GM23338 (cell line): ENCODE data around the gene ORC2.

Source experiments
- CTCF ChIP-seq, 2 experiments: fragments of 200-600 bp in 1 of 2; sonication (generic) in 1 of 2; conservative IDR thresholded peaks; 2 replicates each; pipeline versions ENCODE4 v1.5.1 to v1.6.1; 2016 to 2017; ENCODE audit warnings: antibody characterized with exemption in 2 of 2, low read depth in 2 of 2, mild to moderate bottlenecking in 2 of 2, moderate library complexity in 1 of 2
- ZNF331 ChIP-seq: fragments of 250-450 bp; sonication (Bioruptor Pico); IDR thresholded peaks from 2 replicates; pipeline ENCODE4 v1.5.0; 2020; ENCODE audit warnings: low read depth, mild to moderate bottlenecking, moderate library complexity

GRCh38 chr2:201004370-201004769 is 40.9 kb upstream of the ORC2 start:
- no peak for TF ChIP-seq ZNF331 (CRISPR knock-in tag)
- no peak for TF ChIP-seq CTCF (conservative IDR thresholded peaks at IDR 0.05; ENCODE audit: low read depth in 2 of 2)
